IPS-18c (cell line): ENCODE measurements around the gene XPNPEP3.

ENCODE experiments used
- H3K4me3 ChIP-seq: 2 replicates; pipeline ENCODE4 v1.7.0; 2013; ENCODE audit warnings: low read depth, mild to moderate bottlenecking, low read length, moderate library complexity; ENCODE audit not compliant: insufficient read depth
- H3K9me3 ChIP-seq: one replicate; pipeline ENCODE4 v1.6.1; 2013; ENCODE audit warnings: mild to moderate bottlenecking, low read length, moderate library complexity; ENCODE audit not compliant: control insufficient read depth, insufficient read depth

The XPNPEP3 gene

GRCh38 chr22:40965936-40966725 lies 109.2 kb downstream of the XPNPEP3 start:
- H3K4me3 ChIP-seq = no peak overlapping the region
- H3K9me3 ChIP-seq = no peaks in the 10 kb centered on the region

DNA sequence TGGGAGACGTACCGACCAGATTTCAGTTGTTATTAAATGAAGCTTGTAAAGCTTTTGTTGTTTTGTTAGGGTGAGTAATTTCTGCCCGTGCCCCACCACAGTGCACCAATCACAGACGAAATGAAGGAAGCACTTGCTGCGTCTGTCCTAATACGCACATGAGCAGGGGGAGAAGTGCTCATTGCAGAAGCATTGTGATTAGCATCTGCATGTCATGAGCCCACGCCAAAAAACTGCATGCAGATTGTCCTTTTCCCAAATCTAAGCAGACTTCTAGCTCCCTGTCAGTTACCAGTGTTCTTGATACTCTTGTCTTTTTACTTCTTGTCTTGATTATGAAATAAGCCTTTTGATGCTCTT lies 109.8 kb downstream of the XPNPEP3 start:
- H3K4me3 ChIP-seq = no peak overlapping the region
- no peaks in the 10 kb centered on the region for H3K9me3 ChIP-seq

DNA sequence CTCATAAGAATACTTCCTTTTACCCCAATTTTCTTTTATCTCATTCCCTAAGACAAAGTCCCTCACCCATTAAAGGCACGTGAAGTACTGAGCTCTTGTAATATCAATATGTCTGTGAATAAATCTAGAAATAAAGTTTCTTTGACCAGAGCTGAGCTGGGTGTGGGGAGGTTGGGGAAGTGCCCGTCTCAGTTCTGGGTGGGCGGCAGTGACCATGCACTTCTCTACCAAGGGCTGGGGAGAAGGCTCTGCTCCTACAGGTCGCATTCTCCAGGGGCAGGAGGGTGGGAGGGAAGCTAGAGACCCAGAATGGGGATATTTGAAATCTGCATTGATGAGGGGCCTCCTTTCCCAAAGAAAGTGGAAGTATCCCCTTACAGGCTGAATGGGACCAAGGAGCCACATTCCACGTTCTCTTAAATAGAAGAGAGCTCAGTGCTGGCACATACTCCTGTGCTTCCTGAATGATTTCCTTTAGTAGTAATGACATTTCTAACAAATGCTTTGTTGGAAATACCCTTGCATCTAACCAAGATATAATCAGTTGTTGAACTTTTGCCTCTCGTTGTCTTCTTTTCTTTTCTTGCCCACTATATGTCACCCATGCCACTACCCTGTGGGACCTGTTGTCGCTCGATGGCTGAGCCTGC lies 110.3 kb downstream of the XPNPEP3 start:
- H3K4me3 ChIP-seq = no peak overlapping the region
- no peaks in the 10 kb centered on the region for H3K9me3 ChIP-seq

- no peaks in the 10 kb centered on the region for H3K9me3 ChIP-seq
Observed at GRCh38 chr22:40972587-40972986, 115.6 kb downstream of the XPNPEP3 start.

GRCh38 chr22:40973144-40973543 lies 116.2 kb downstream of the XPNPEP3 start:
- no peaks in the 10 kb centered on the region for H3K9me3 ChIP-seq
- H3K4me3 ChIP-seq = no peak overlapping the region

More at GRCh38 chr22:40972587-40972986, 115.6 kb downstream of the XPNPEP3 start:
- no peak overlapping the region for H3K4me3 ChIP-seq

- Histone ChIP-seq H3K4me3 (no peak overlapping the region), H3K9me3 (no peaks in the 10 kb centered on the region)
Observed at GRCh38 chr22:40975366-40975765, 118.4 kb downstream of the XPNPEP3 start.

GRCh38 chr22:40976866-40977700 lies 120.1 kb downstream of the XPNPEP3 start:
- H3K4me3 ChIP-seq = no peak overlapping the region

GRCh38 chr22:40979198-40979597 lies 122.2 kb downstream of the XPNPEP3 start:
- Histone ChIP-seq H3K9me3 (no peaks in the 10 kb centered on the region), H3K4me3 (no peak overlapping the region)

More at GRCh38 chr22:40976866-40977700, 120.1 kb downstream of the XPNPEP3 start:
- H3K9me3 ChIP-seq = no peaks in the 10 kb centered on the region

GRCh38 chr22:40979871-40980270 lies 122.9 kb downstream of the XPNPEP3 start:
- no peak overlapping the region for H3K4me3 ChIP-seq
- no peaks in the 10 kb centered on the region for H3K9me3 ChIP-seq
